22Rv1 (cell line): Measurements from ENCODE around the gene ATXN1L.

Experiments
- ZFX ChIP-seq: fragments of 450-650 bp; IDR thresholded peaks from 2 replicates; pipeline ENCODE4 v1.6.1; 2017; ENCODE audit warnings: antibody characterized with exemption, borderline replicate concordance
- TF ChIP-seq, protein P1 (sequence below): fragments of 450-650 bp; IDR thresholded peaks from 2 replicates; pipeline ENCODE4 v1.5.1; 2017; ENCODE audit warnings: mild to moderate bottlenecking

- TF ChIP-seq, protein P1, sequence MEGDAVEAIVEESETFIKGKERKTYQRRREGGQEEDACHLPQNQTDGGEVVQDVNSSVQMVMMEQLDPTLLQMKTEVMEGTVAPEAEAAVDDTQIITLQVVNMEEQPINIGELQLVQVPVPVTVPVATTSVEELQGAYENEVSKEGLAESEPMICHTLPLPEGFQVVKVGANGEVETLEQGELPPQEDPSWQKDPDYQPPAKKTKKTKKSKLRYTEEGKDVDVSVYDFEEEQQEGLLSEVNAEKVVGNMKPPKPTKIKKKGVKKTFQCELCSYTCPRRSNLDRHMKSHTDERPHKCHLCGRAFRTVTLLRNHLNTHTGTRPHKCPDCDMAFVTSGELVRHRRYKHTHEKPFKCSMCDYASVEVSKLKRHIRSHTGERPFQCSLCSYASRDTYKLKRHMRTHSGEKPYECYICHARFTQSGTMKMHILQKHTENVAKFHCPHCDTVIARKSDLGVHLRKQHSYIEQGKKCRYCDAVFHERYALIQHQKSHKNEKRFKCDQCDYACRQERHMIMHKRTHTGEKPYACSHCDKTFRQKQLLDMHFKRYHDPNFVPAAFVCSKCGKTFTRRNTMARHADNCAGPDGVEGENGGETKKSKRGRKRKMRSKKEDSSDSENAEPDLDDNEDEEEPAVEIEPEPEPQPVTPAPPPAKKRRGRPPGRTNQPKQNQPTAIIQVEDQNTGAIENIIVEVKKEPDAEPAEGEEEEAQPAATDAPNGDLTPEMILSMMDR: no peak
- TF ChIP-seq ZFX: no peak
These were observed 5.7 kb upstream of the ATXN1L start for GRCh38 chr16:71840052-71840451.
